ENCODE data around the gene FAF1.

Gene FAF1

DNA sequence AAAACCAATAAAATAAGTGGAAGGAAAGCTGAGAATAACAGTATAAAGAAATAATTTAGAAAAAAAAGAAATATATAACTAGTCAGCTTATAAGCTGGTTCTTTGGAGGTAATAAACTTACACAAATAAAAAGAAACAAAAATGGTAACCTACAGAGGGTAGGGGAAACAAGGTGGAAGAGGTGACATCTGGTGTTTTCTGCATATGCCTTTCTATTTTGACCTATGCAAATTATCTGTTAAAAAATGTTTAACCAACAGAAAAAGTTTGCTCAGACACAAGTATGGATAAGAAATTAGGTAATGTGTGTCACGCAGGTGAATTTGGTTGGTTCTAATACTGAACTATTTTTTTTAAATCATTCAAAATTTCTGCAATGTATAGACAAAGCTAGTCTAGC is 483.3 kb downstream of the FAF1 start:
- in situ Hi-C loops (cut with MboI; ENCODE audit: low pct_unique_long_range_greater_than_20kb, low sequenced_read_pairs, unreplicated experiment): no loop called here
- TF ChIP-seq, protein P1, sequence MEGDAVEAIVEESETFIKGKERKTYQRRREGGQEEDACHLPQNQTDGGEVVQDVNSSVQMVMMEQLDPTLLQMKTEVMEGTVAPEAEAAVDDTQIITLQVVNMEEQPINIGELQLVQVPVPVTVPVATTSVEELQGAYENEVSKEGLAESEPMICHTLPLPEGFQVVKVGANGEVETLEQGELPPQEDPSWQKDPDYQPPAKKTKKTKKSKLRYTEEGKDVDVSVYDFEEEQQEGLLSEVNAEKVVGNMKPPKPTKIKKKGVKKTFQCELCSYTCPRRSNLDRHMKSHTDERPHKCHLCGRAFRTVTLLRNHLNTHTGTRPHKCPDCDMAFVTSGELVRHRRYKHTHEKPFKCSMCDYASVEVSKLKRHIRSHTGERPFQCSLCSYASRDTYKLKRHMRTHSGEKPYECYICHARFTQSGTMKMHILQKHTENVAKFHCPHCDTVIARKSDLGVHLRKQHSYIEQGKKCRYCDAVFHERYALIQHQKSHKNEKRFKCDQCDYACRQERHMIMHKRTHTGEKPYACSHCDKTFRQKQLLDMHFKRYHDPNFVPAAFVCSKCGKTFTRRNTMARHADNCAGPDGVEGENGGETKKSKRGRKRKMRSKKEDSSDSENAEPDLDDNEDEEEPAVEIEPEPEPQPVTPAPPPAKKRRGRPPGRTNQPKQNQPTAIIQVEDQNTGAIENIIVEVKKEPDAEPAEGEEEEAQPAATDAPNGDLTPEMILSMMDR (IDR thresholded peaks at IDR 0.05; ENCODE audit: extremely low read depth, insufficient read depth, missing control alignments): no peak
- peak; percentile 17 for DNase-seq (ENCODE audit: low spot score)

DNA sequence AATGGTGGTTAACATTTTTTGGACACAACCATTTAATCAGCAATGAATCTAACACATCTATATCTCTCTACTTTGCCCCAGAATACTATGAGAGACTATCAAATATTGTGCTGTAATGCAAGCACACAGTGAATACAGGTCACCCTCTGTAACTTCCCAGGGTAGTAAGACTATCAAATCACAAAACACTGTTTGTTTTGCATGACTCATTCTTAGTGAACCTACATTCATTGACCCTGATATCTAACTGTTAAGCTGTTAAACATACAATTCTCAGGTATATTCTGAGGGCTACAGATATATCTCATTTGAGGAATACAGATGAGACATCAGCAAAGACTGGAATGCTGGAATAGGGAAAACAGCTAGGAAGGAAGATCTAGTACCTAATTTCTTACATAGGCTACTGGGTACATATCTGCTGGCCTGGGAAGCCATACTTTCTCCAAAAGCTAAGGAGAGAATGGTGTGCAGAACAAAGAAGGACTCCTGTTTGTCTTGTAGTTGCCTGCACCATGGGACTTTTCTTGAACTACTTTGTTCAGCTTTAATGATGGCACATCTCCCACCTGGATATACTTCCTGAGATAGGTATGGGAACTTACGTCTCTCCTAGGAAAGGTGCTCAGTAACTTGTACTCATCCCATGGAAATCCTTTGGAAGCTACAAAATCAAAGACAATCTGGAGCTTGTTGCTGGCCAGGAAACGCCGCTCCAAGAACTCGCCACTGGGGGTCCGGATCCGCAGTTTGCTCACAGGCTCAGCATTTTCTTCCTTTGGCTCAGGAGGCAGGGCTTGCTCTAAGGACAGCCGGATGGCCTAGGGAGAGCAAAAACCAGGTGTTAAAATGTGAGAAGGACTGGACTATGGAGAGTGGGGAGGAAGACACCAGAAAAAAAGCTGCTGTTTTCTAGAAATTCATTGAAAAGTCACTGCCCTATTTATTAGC is 484.9 kb downstream of the FAF1 start:
- DNase-seq (ENCODE audit: low spot score): no peak
- TF ChIP-seq, protein P1 (IDR thresholded peaks at IDR 0.05; ENCODE audit: extremely low read depth, insufficient read depth, missing control alignments): no peak
- in situ Hi-C loops (cut with MboI; ENCODE audit: low pct_unique_long_range_greater_than_20kb, low sequenced_read_pairs, unreplicated experiment): no loop called here

DNA sequence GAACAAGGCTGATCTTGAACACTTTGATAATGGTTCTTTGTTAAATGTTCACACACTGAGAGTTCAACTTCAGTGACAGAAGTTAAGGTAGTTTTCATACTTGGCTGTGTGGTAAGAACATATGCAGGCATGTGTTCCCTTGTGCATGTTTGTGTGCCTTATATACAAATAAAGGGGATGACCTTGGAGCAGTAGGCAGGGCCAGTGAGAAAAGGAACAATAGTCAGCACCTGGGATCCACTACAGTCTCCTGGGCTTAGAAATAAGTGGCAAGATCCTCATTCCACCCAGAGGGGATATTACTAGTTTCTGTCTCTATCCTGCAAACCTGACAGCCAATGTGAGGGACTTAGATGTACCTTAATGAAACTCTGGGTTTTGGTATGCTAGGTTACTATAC is 486.6 kb downstream of the FAF1 start:
- no peak for DNase-seq (ENCODE audit: low spot score)
- in situ Hi-C loops (cut with MboI; ENCODE audit: low pct_unique_long_range_greater_than_20kb, low sequenced_read_pairs, unreplicated experiment): no loop called here
- TF ChIP-seq, protein P1 (IDR thresholded peaks at IDR 0.05; ENCODE audit: extremely low read depth, insufficient read depth, missing control alignments): no peak

DNA sequence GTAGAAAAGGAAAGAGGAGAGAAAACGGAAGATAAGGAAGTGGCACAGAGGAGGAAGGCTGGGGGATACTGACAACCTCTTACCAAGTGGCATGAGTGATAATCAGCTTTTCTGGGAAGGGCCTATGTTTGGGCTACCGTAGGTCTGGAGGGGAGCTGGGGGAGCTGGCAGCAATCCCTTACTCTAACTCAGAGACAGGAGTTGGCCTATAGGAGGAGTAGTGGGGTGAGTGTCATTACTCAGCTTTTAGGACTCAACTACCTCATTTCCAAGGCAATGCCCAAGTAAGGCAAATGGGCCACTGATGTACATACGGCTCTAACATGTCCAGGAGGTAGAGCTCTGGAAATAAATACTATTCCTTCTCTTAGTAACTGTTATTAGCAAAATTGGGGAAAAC is 488.1 kb downstream of the FAF1 start:
- TF ChIP-seq, protein P1 (IDR thresholded peaks at IDR 0.05; ENCODE audit: extremely low read depth, insufficient read depth, missing control alignments): no peak
- no peak for DNase-seq (ENCODE audit: low spot score)
- in situ Hi-C loops (cut with MboI; ENCODE audit: low pct_unique_long_range_greater_than_20kb, low sequenced_read_pairs, unreplicated experiment): no loop called here

DNA sequence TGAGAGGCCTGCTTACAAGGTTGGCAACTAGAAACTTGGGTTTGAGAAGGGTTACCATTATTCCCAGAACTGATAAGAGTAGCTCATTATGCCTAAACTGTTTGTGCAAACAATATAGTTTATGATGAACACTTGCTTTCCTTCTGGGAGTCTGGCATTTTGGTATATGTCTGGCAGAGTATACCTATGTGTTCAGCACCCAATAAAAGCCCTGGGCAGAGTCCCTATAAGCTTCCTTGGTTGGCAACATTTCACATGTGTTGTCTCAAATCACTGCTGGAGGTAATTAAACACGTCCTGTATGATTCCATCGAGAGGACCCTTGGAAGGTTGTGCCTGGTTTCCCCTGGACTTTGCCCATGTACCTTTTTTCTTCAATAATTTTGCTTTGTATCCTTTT is 497.1 kb downstream of the FAF1 start:
- DNase-seq (ENCODE audit: low spot score): no peak
- TF ChIP-seq, protein P1 (IDR thresholded peaks at IDR 0.05; ENCODE audit: extremely low read depth, insufficient read depth, missing control alignments): no peak
- in situ Hi-C loops (cut with MboI; ENCODE audit: low pct_unique_long_range_greater_than_20kb, low sequenced_read_pairs, unreplicated experiment): no loop called here

DNA sequence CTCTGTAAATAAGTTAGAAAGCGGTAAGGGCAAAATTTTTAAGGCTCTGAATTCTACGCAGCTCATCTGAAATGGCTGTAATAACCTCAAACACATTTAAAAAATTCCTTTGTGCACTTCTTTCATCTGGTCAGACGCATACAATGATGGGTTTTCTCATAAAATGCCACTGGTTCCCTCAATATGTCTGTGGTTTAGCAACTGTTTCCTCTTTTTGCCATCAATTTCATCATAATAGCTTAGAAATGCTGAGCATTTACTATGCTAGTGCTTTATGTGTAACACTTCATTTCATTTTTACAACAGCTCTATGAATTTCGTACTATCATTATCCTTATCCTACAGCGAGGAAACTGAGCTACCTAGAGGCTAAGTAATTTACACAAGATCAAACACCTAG is 501.6 kb downstream of the FAF1 start:
- TF ChIP-seq, protein P1 (IDR thresholded peaks at IDR 0.05; ENCODE audit: extremely low read depth, insufficient read depth, missing control alignments): no peak
- in situ Hi-C loops (cut with MboI; ENCODE audit: low pct_unique_long_range_greater_than_20kb, low sequenced_read_pairs, unreplicated experiment): no loop called here

More for the DNA sequence above, 501.6 kb downstream of the FAF1 start:
- no peak for DNase-seq (ENCODE audit: low spot score)
